Effector memory CD8-positive, alpha-beta T cell (primary cell): ENCODE measurements around the gene CYTH3.
"Not testable (repeated sequence)": the region's sequence is repeated elsewhere in the genome, so short reads cannot be mapped to it uniquely, and the experiment has no call there.

Experiments
- ATAC-seq: fragments of 150-1000 bp; cut with Tn5 transposase; replicated peaks from 2 replicates; pipeline ENCODE4 v1.10.0; 2021; ENCODE audit warnings: mild to moderate bottlenecking, moderate library complexity
- DNase-seq, 3 experiments: peaks; one replicate each; pipeline ENCODE4 v3.0.0; 2021
- H3K27ac Mint-ChIP-seq, 2 donors: one replicate each; pipeline ENCODE4 v1.8.0; 2022; ENCODE audit warnings: mild to moderate bottlenecking in 2 of 2, mixed read lengths in 2 of 2, moderate library complexity in 2 of 2
- H3K27me3 Mint-ChIP-seq, 2 donors: one replicate each; pipeline ENCODE4 v1.8.0; 2022; ENCODE audit warnings: mixed read lengths in 2 of 2
- H3K36me3 Mint-ChIP-seq: one replicate; pipeline ENCODE4 v1.8.0; 2022; ENCODE audit warnings: mild to moderate bottlenecking, moderate library complexity, mixed read lengths; ENCODE audit not compliant: insufficient read depth
- H3K4me1 Mint-ChIP-seq, 2 donors: one replicate each; pipeline ENCODE4 v1.8.0; 2022; ENCODE audit warnings: low read depth in 2 of 2, mixed read lengths in 2 of 2
- H3K4me3 Mint-ChIP-seq, 2 donors: one replicate each; pipeline ENCODE4 v1.8.0; 2022; ENCODE audit warnings: mild to moderate bottlenecking in 2 of 2, mixed read lengths in 2 of 2, moderate library complexity in 2 of 2
- H3K9me3 Mint-ChIP-seq, 2 donors: one replicate each; pipeline ENCODE4 v1.8.0; 2022; ENCODE audit warnings: mixed read lengths in 2 of 2
- total RNA-seq, 9 experiments: gene quantifications; one replicate each; lab custom pipeline; 2026; lab: John Stamatoyannopoulos, UW

CYTH3 gene
- total RNA-seq, result 15.8 to 77.7 (median 49.3) reads per million in 9 experiments

GRCh38 chr7:6272481-6273323 lies at the start of gene CYTH3:
Gene CYTH3 (minus strand): TSS chr7:6272624. CDS start chr7:6272507, 117 bp downstream.
- H3K4me1 Mint-ChIP-seq, result peaks cover 21 to 27% of the 10 kb centered on the region in 2 donors

GRCh38 chr7:6320791-6321190 lies 48.4 kb upstream of the CYTH3 start:
- ATAC-seq (no peak), DNase-seq (no peak)
- Mint-ChIP-seq H3K36me3 (no peaks in the 10 kb centered on the region), H3K27me3 (no peaks in the 10 kb centered on the region), H3K9me3 (no peaks in the 10 kb centered on the region), H3K4me3 (no peak overlapping the region), H3K4me1 (peaks cover 3 to 4% of the 10 kb centered on the region in 2 donors), H3K27ac (no peak overlapping the region)

More at GRCh38 chr7:6272481-6273323, at the start of gene CYTH3:
- ATAC-seq (peak; percentile 85), DNase-seq (peak; percentile 65 to 85 (median 82))
- Mint-ChIP-seq H3K4me3 (peak within 1 kb of the TSS; percentile 91 to 93), H3K27me3 (peaks cover 0 to 12% of the 10 kb centered on the region in 2 donors), H3K27ac (peak within 1 kb of the TSS; percentile 84 to 89), H3K9me3 (no peaks in the 10 kb centered on the region), H3K36me3 (peaks cover 6% of the 10 kb centered on the region)

- no peak overlapping the region for H3K27ac Mint-ChIP-seq
Measured at GRCh38 chr7:6317797-6318438, 45.5 kb upstream of the CYTH3 start.

GRCh38 chr7:6316226-6316625 lies 43.8 kb upstream of the CYTH3 start:
- H3K27ac Mint-ChIP-seq, result no peak overlapping the region
- no peak overlapping the region for H3K4me3 Mint-ChIP-seq
- H3K27me3 Mint-ChIP-seq, result no peaks in the 10 kb centered on the region
- H3K4me1 Mint-ChIP-seq, result no peaks in the 10 kb centered on the region
- H3K36me3 Mint-ChIP-seq, result no peaks in the 10 kb centered on the region
- no peak for ATAC-seq
- H3K9me3 Mint-ChIP-seq, result no peaks in the 10 kb centered on the region
- no peak for DNase-seq

More at GRCh38 chr7:6317797-6318438, 45.5 kb upstream of the CYTH3 start:
- H3K36me3 Mint-ChIP-seq, result no peaks in the 10 kb centered on the region
- DNase-seq (no peak), ATAC-seq (no peak)
- H3K4me1 Mint-ChIP-seq, result peaks cover 0 to under 1% of the 10 kb centered on the region in 2 donors
- H3K9me3 Mint-ChIP-seq, result no peaks in the 10 kb centered on the region
- no peaks in the 10 kb centered on the region for H3K27me3 Mint-ChIP-seq
- H3K4me3 Mint-ChIP-seq, result no peak overlapping the region

- Mint-ChIP-seq H3K4me3 (no peak overlapping the region), H3K27ac (no peak overlapping the region), H3K9me3 (no peaks in the 10 kb centered on the region), H3K36me3 (no peaks in the 10 kb centered on the region), H3K27me3 (no peaks in the 10 kb centered on the region), H3K4me1 (no peaks in the 10 kb centered on the region)
- DNase-seq (no peak), ATAC-seq (no peak)
Measured at GRCh38 chr7:6315746-6316145, 43.3 kb upstream of the CYTH3 start.

- H3K9me3 Mint-ChIP-seq, result no peaks in the 10 kb centered on the region
- no peak for ATAC-seq
- H3K27me3 Mint-ChIP-seq, result no peaks in the 10 kb centered on the region
- DNase-seq, result no peak
- H3K27ac Mint-ChIP-seq, result no peak overlapping the region
- no peaks in the 10 kb centered on the region for H3K36me3 Mint-ChIP-seq
- no peaks in the 10 kb centered on the region for H3K4me1 Mint-ChIP-seq
- H3K4me3 Mint-ChIP-seq, result no peak overlapping the region
Measured at GRCh38 chr7:6310271-6310993, 38.0 kb upstream of the CYTH3 start.

- Mint-ChIP-seq H3K4me3 (no peak overlapping the region), H3K27ac (peak overlapping the region; percentile 65 to 71), H3K36me3 (no peaks in the 10 kb centered on the region), H3K9me3 (no peaks in the 10 kb centered on the region), H3K4me1 (no peaks in the 10 kb centered on the region), H3K27me3 (no peaks in the 10 kb centered on the region)
- no peak for DNase-seq
- ATAC-seq, result no peak
Measured at GRCh38 chr7:6307762-6308161, 35.3 kb upstream of the CYTH3 start.

GRCh38 chr7:6306471-6306870 lies 34.0 kb upstream of the CYTH3 start:
- no peaks in the 10 kb centered on the region for H3K36me3 Mint-ChIP-seq
- no peaks in the 10 kb centered on the region for H3K27me3 Mint-ChIP-seq
- DNase-seq (no peak), ATAC-seq (no peak)
- H3K4me1 Mint-ChIP-seq, result no peaks in the 10 kb centered on the region
- no peaks in the 10 kb centered on the region for H3K9me3 Mint-ChIP-seq
- no peak overlapping the region for H3K27ac Mint-ChIP-seq
- H3K4me3 Mint-ChIP-seq, result no peak overlapping the region

- Mint-ChIP-seq H3K4me3 (no peak overlapping the region), H3K4me1 (no peaks in the 10 kb centered on the region)
- DNase-seq, result no peak
Measured at GRCh38 chr7:6305330-6305729, 32.9 kb upstream of the CYTH3 start.

GRCh38 chr7:6301446-6301845 lies 29.0 kb upstream of the CYTH3 start:
- not testable (repeated sequence) for H3K4me3 Mint-ChIP-seq, H3K27ac Mint-ChIP-seq, H3K27me3 Mint-ChIP-seq, DNase-seq, H3K36me3 Mint-ChIP-seq, ATAC-seq, H3K9me3 Mint-ChIP-seq, H3K4me1 Mint-ChIP-seq

More at GRCh38 chr7:6305330-6305729, 32.9 kb upstream of the CYTH3 start:
- H3K27ac Mint-ChIP-seq, result no peak overlapping the region
- no peaks in the 10 kb centered on the region for H3K9me3 Mint-ChIP-seq
- H3K36me3 Mint-ChIP-seq, result no peaks in the 10 kb centered on the region
- no peak for ATAC-seq
- H3K27me3 Mint-ChIP-seq, result no peaks in the 10 kb centered on the region

- no peaks in the 10 kb centered on the region for H3K4me1 Mint-ChIP-seq
- DNase-seq (no peak), ATAC-seq (no peak)
- no peaks in the 10 kb centered on the region for H3K9me3 Mint-ChIP-seq
- no peak overlapping the region for H3K4me3 Mint-ChIP-seq
- no peaks in the 10 kb centered on the region for H3K36me3 Mint-ChIP-seq
- H3K27ac Mint-ChIP-seq, result no peak overlapping the region
- peaks cover 0 to 5% of the 10 kb centered on the region in 2 donors for H3K27me3 Mint-ChIP-seq
Measured at GRCh38 chr7:6299774-6300173, 27.4 kb upstream of the CYTH3 start.

- Mint-ChIP-seq H3K4me3 (no peak overlapping the region), H3K27ac (no peak overlapping the region), H3K9me3 (no peaks in the 10 kb centered on the region), H3K27me3 (peaks cover 0 to 2% of the 10 kb centered on the region in 2 donors), H3K36me3 (no peaks in the 10 kb centered on the region), H3K4me1 (no peaks in the 10 kb centered on the region)
- ATAC-seq, result no peak
- no peak for DNase-seq
Measured at GRCh38 chr7:6294839-6295238, 22.4 kb upstream of the CYTH3 start.

- Mint-ChIP-seq H3K36me3 (no peaks in the 10 kb centered on the region), H3K4me1 (no peaks in the 10 kb centered on the region), H3K27me3 (no peaks in the 10 kb centered on the region), H3K9me3 (no peaks in the 10 kb centered on the region), H3K27ac (no peak overlapping the region), H3K4me3 (no peak overlapping the region)
- no peak for DNase-seq
- ATAC-seq, result no peak
Measured at GRCh38 chr7:6293202-6293601, 20.8 kb upstream of the CYTH3 start.
